Measurements from ENCODE around the gene PRDM12.

Gene PRDM12

GRCh38 chr9:130732136-130732535, 67.7 kb downstream of the PRDM12 start:
- DNase-seq, result no peak
